Panc1 (cell line): ENCODE data around the gene DLGAP1.

Experiments
- CTCF ChIP-seq: fragments of 450-650 bp; IDR thresholded peaks from 2 replicates; pipeline ENCODE4 v1.5.1; 2017; ENCODE audit warnings: mild to moderate bottlenecking
- SIN3A ChIP-seq: IDR thresholded peaks from 2 replicates; pipeline ENCODE4 v1.6.1; 2012; ENCODE audit warnings: low read depth, mild to moderate bottlenecking, low read length, moderate library complexity, borderline replicate concordance; ENCODE audit not compliant: insufficient read depth
- TCF7L2 ChIP-seq: IDR thresholded peaks from 2 replicates; pipeline ENCODE4 v1.6.1; 2011; ENCODE audit warnings: mild to moderate bottlenecking, low read depth, low read length, inconsistent platforms

- TF ChIP-seq CTCF = no peak
- no peak for TF ChIP-seq TCF7L2
- no peak for TF ChIP-seq SIN3A
Observed at GRCh38 chr18:3651266-3651665, 803.8 kb downstream of the DLGAP1 start.
